Naive B cell (primary cell): Measurements from ENCODE around the gene HSPA4. TPM values are rescaled to one million over a fixed set of nuclear protein-coding genes. Genes with fewer than 3 reads are reported as not detected.
"Not testable (repeated sequence)": the region's sequence is repeated elsewhere in the genome, so short reads cannot be mapped to it uniquely, and the experiment has no call there.

ENCODE experiments used
- ATAC-seq, 2 donors: fragments of 150-1000 bp; cut with Tn5 transposase; 2 replicates each; pipeline ENCODE4 v1.10.0; 2021; ENCODE audit warnings: low read depth in 2 of 2, mild to moderate bottlenecking in 2 of 2, moderate library complexity in 2 of 2
- DNase-seq: peaks from one replicate; pipeline ENCODE4 v3.0.0; 2022
- H3K27ac Mint-ChIP-seq, 6 donors: one replicate each; pipeline ENCODE4 v1.8.0; 2020 to 2022; ENCODE audit warnings: mild to moderate bottlenecking in 6 of 6, mixed read lengths in 6 of 6, moderate library complexity in 5 of 6, inconsistent platforms in 2 of 6
- H3K27me3 Mint-ChIP-seq, 3 donors: one replicate each; pipeline ENCODE4 v1.8.0; 2021 to 2022; ENCODE audit warnings: mixed read lengths in 3 of 3, mild to moderate bottlenecking in 1 of 3
- H3K36me3 Mint-ChIP-seq, 2 donors: one replicate each; pipeline ENCODE4 v1.8.0; 2020 to 2022; ENCODE audit warnings: mixed read lengths in 2 of 2, inconsistent platforms in 1 of 2, mild to moderate bottlenecking in 1 of 2
- H3K4me1 Mint-ChIP-seq, 3 donors: one replicate each; pipeline ENCODE4 v1.8.0; 2020 to 2022; ENCODE audit warnings: mixed read lengths in 3 of 3, inconsistent platforms in 1 of 3, mild to moderate bottlenecking in 1 of 3, moderate library complexity in 1 of 3
- H3K4me3 Mint-ChIP-seq, 8 donors: one replicate each; pipeline ENCODE4 v1.8.0; 2020 to 2022; ENCODE audit warnings: mild to moderate bottlenecking in 8 of 8, mixed read lengths in 8 of 8, moderate library complexity in 8 of 8, inconsistent platforms in 2 of 8
- H3K9me3 Mint-ChIP-seq, 7 donors: one replicate each; pipeline ENCODE4 v1.8.0; 2020 to 2022; ENCODE audit warnings: mixed read lengths in 7 of 7, mild to moderate bottlenecking in 5 of 7, inconsistent platforms in 2 of 7, moderate library complexity in 1 of 7
- polyA plus RNA-seq, 6 donors: library from polyadenylated mRNA; unstranded; fragments of 300-500 nt; fragmentation: Illumina TruSeq; gene quantifications; one replicate each; pipeline ENCODE4 v1.2.3, GENCODE V29; 2021; ENCODE audit warnings: low read depth in 6 of 6

HSPA4 gene
- polyA plus RNA-seq, 6 donors from 2014 or later: 92.4 to 113 (median 96.2) TPM

- ATAC-seq (no peak), DNase-seq (no peak)
- H3K36me3 Mint-ChIP-seq: peaks cover 8 to 16% of the 10 kb centered on the region in 2 donors
- H3K27me3 Mint-ChIP-seq: no peaks in the 10 kb centered on the region
- H3K4me1 Mint-ChIP-seq: peaks cover 18 to 29% (median 18%) of the 10 kb centered on the region in 3 donors
- peak overlapping the region in 1 of 6 donors; percentile 59 for H3K27ac Mint-ChIP-seq
- no peak overlapping the region for H3K4me3 Mint-ChIP-seq
- peaks cover 0 to 4% (median 0%) of the 10 kb centered on the region in 7 donors for H3K9me3 Mint-ChIP-seq
These were observed 32.1 kb downstream of the HSPA4 start for GRCh38 chr5:133083901-133084300.

DNA sequence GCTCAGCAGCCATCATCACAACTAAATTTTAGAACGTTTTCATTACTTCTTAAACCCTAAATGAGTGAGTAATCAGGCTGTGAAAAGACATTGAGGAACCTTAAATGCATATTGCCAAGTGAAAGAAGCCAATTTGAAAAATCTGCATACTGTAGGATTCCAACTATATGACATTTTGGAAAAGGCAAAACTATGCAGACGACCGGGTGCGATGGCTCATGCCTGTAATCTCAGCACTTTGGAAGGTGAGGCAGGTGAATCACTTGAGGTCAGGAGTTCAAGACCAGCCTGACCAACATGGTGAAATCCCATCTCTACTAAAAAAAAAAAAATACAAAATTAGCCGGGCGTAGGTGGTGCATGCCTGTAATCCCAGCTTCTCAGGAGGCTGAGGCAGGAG, 33.4 kb downstream of the HSPA4 start:
- not testable (repeated sequence) for H3K27me3 Mint-ChIP-seq, H3K4me3 Mint-ChIP-seq, DNase-seq, ATAC-seq, H3K9me3 Mint-ChIP-seq
- Mint-ChIP-seq H3K4me1 (peaks cover 15 to 19% (median 18%) of the 10 kb centered on the region in 3 donors), H3K27ac (peak overlapping the region in 1 of 6 donors; percentile 16), H3K36me3 (peaks cover 8 to 21% of the 10 kb centered on the region in 2 donors)

DNA sequence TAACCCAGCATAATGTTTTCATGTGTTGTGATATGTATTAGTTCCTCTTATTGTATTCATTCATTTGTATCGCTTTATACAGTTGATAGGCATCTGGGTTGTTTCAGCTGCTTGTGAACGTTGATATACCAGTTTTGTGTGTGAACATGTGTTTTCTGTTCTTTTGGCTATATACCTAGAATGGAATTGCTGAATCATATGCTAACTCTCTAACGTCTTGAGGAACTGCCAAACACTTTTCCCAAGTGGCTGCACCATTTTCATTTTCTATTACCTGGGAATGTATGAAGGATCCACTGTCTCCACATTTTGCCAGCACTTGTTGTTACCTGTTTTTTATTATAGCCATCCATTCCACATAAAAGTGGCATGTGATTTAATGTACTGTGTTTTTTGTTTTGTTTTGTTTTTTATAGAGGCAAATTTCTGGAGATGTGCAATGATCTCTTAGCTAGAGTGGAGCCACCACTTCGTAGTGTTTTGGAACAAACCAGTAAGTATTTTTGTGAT, 34.6 kb downstream of the HSPA4 start:
- H3K36me3 Mint-ChIP-seq: peaks cover 8 to 26% of the 10 kb centered on the region in 2 donors
- peaks cover 0 to 4% (median 0%) of the 10 kb centered on the region in 7 donors for H3K9me3 Mint-ChIP-seq
- peak overlapping the region in 3 of 6 donors; percentile 8 to 52 (median 24) for H3K27ac Mint-ChIP-seq
- no peak for DNase-seq
- H3K4me3 Mint-ChIP-seq: no peak overlapping the region
- peaks cover 9 to 10% (median 10%) of the 10 kb centered on the region in 3 donors for H3K4me1 Mint-ChIP-seq
- ATAC-seq: no peak
- H3K27me3 Mint-ChIP-seq: no peaks in the 10 kb centered on the region

GRCh38 chr5:133088064-133088463, 36.3 kb downstream of the HSPA4 start:
- ATAC-seq: no peak
- H3K4me1 Mint-ChIP-seq: peaks cover 8 to 13% (median 10%) of the 10 kb centered on the region in 3 donors
- peak overlapping the region in 1 of 6 donors; percentile 28 for H3K27ac Mint-ChIP-seq
- peaks cover 0 to 4% (median 0%) of the 10 kb centered on the region in 7 donors for H3K9me3 Mint-ChIP-seq
- DNase-seq: no peak
- no peak overlapping the region for H3K4me3 Mint-ChIP-seq
- H3K27me3 Mint-ChIP-seq: no peaks in the 10 kb centered on the region
- peaks cover 18 to 26% of the 10 kb centered on the region in 2 donors for H3K36me3 Mint-ChIP-seq

DNA sequence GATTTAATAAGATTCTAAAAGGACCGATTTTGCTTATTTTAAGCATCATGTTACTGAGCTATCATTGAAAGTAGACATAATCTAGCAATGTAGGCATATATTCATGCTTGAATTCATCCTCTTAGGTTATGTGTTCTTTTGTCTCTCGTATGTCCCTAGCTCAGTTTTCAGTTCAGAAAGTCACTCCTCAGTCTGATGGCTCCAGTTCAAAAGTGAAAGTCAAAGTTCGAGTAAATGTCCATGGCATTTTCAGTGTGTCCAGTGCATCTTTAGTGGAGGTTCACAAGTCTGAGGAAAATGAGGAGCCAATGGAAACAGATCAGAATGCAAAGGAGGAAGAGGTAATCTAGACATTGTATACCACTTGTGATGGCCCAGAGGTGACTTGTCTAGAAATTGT, 39.2 kb downstream of the HSPA4 start:
- Mint-ChIP-seq H3K4me1 (peaks cover 3 to 12% (median 6%) of the 10 kb centered on the region in 3 donors), H3K4me3 (no peak overlapping the region), H3K27ac (peak overlapping the region in 5 of 6 donors; percentile 6 to 67 (median 35)), H3K9me3 (peaks cover 0 to 4% (median 0%) of the 10 kb centered on the region in 7 donors), H3K27me3 (no peaks in the 10 kb centered on the region), H3K36me3 (peaks cover 34 to 35% of the 10 kb centered on the region in 2 donors)
- ATAC-seq: no peak
- DNase-seq: no peak

GRCh38 chr5:133106343-133106742, 54.5 kb downstream of the HSPA4 start:
- no peak for DNase-seq
- H3K27ac Mint-ChIP-seq: peak overlapping the region; percentile 86 to 98 (median 93)
- H3K27me3 Mint-ChIP-seq: no peaks in the 10 kb centered on the region
- peak overlapping the region; percentile 43 to 84 (median 68) for H3K4me3 Mint-ChIP-seq
- H3K36me3 Mint-ChIP-seq: peaks cover 12 to 20% of the 10 kb centered on the region in 2 donors
- ATAC-seq: no peak
- peaks cover 5 to 9% (median 7%) of the 10 kb centered on the region in 7 donors for H3K9me3 Mint-ChIP-seq
- peaks cover 61 to 74% (median 65%) of the 10 kb centered on the region in 3 donors for H3K4me1 Mint-ChIP-seq

GRCh38 chr5:133106761-133107572, 55.2 kb downstream of the HSPA4 start:
- H3K27me3 Mint-ChIP-seq: no peaks in the 10 kb centered on the region
- no peak for ATAC-seq
- peaks cover 9 to 20% of the 10 kb centered on the region in 2 donors for H3K36me3 Mint-ChIP-seq
- H3K9me3 Mint-ChIP-seq: peaks cover 5 to 9% (median 7%) of the 10 kb centered on the region in 7 donors
- DNase-seq: no peak
- peak overlapping the region; percentile 44 to 85 (median 72) for H3K4me3 Mint-ChIP-seq
- peaks cover 62 to 80% (median 67%) of the 10 kb centered on the region in 3 donors for H3K4me1 Mint-ChIP-seq
- peak overlapping the region; percentile 86 to 98 (median 93) for H3K27ac Mint-ChIP-seq

DNA sequence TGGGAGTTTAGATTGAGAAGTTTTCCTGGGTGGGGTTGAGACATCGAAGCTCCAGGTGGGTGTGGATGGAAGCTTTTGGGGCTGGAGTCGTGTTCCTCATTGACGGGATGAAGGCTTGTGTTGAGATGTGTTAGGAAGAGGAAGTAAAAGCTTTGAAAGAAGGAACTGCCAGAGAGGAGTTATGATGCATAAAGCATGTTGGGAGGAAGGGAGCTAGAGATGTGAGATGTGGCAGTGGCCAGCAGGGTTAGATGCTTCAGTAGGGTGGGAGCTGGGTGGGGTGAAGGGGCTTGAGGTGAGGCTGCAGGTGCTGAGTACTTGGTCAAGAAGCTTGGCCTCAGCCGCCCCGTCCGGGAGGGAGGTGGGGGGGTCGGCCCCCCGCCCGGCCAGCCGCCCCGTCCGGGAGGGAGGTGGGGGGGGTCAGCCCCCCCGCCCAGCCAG, 56.7 kb downstream of the HSPA4 start:
- DNase-seq (peak; percentile 47), ATAC-seq (peak; percentile 46 to 52)
- peaks cover 62 to 78% (median 66%) of the 10 kb centered on the region in 3 donors for H3K4me1 Mint-ChIP-seq
- no peaks in the 10 kb centered on the region for H3K27me3 Mint-ChIP-seq
- peaks cover 2 to 11% of the 10 kb centered on the region in 2 donors for H3K36me3 Mint-ChIP-seq
- peak overlapping the region; percentile 25 to 87 (median 72) for H3K4me3 Mint-ChIP-seq
- peaks cover 0 to 7% (median 1%) of the 10 kb centered on the region in 7 donors for H3K9me3 Mint-ChIP-seq
- H3K27ac Mint-ChIP-seq: peak overlapping the region; percentile 78 to 95 (median 89)

DNA sequence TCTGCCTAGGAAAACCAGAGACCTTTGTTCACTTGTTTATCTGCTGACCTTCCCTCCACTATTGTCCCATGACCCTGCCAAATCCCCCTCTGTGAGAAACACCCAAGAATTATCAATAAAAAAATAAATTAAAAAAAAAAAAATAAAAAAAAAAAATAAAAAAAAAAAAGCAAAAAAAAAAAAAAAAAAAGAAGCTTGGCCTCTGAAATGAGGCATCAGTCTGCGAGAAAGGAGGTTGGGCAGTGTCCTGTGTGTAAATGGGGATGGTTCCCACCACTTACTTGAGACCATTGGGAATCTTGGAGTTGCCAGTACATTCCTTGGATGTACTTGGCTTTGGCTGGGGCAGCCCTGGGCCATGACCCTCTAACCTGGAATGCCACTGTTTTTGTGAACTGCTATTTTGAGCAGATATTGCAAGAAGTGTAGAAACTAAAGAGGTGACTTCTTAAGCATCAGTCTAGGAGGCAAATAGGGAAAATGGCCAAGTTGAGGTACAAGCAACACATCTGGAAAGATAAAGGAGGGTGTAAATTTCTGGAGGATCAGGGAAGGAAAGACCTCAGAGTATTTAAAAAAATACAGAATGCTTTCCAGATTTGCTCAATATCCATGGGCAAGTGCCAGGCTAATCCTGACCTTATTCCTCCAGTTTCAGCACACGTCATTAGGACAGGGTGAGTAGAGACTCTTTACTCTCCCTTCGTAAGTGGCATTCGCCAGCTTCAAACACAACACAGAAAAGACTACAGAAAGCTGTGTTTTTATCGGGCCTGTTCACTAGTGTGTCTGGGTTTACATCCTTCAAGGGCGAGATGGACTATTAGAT, 58.1 kb downstream of the HSPA4 start:
- Mint-ChIP-seq H3K27me3 (no peaks in the 10 kb centered on the region), H3K9me3 (peaks cover 0 to 7% (median 0%) of the 10 kb centered on the region in 7 donors), H3K36me3 (peaks cover 0 to 9% of the 10 kb centered on the region in 2 donors), H3K4me3 (peak overlapping the region in 2 of 8 donors; percentile 56 to 66), H3K27ac (peak overlapping the region in 5 of 6 donors; percentile 27 to 88 (median 57)), H3K4me1 (peaks cover 64 to 75% (median 65%) of the 10 kb centered on the region in 3 donors)
- no peak for ATAC-seq
- no peak for DNase-seq

- ATAC-seq (no peak), DNase-seq (no peak)
- Mint-ChIP-seq H3K9me3 (peaks cover 0 to 7% (median 0%) of the 10 kb centered on the region in 7 donors), H3K27ac (peak overlapping the region in 4 of 6 donors; percentile 28 to 71 (median 56)), H3K36me3 (peaks cover 0 to 9% of the 10 kb centered on the region in 2 donors), H3K27me3 (no peaks in the 10 kb centered on the region), H3K4me1 (peaks cover 62 to 74% (median 63%) of the 10 kb centered on the region in 3 donors), H3K4me3 (peak overlapping the region in 4 of 8 donors; percentile 12 to 55 (median 39))
These were observed 58.9 kb downstream of the HSPA4 start for GRCh38 chr5:133110709-133111108.

- peak; percentile 73 for DNase-seq
- Mint-ChIP-seq H3K4me1 (peaks cover 56 to 68% (median 57%) of the 10 kb centered on the region in 3 donors), H3K36me3 (peaks cover 0 to 9% of the 10 kb centered on the region in 2 donors), H3K9me3 (peaks cover 0 to 7% (median 0%) of the 10 kb centered on the region in 7 donors), H3K4me3 (peak overlapping the region in 7 of 8 donors; percentile 12 to 79 (median 45)), H3K27me3 (no peaks in the 10 kb centered on the region), H3K27ac (peak overlapping the region in 4 of 6 donors; percentile 30 to 92 (median 76))
- peak; percentile 64 to 76 for ATAC-seq
These were observed 59.5 kb downstream of the HSPA4 start for GRCh38 chr5:133111299-133111698.

DNA sequence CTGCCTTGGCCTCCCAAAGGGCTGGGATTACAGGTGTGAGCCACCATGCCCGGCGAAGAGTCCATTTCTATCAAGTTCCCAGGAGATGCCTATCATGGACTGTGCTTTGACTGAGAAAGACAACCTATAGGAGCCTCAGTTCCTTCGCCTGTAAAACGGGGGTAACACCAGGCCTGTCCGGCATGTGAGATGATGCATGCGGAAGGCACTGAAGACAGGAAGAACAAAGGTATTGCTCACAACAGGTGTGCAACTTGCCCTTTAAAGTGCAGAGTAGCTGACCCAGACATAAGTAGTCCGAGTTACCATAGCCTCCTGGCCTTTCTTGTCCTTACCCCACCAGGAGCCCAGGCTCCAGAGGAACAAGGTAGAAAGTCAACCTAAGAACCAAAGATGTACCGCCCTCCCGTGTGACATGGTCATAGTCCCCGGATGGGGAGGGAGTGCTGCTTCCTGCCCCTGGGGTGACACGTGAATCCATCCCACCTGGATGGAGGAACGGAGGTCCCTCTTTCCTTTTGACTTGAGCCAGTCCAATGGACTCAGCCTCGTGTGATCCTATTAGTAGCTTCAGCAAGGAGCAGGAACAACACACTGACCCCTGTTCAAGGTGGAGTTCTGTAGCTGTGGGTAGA, 60.3 kb downstream of the HSPA4 start:
- no peak for DNase-seq
- ATAC-seq: no peak
- H3K36me3 Mint-ChIP-seq: peaks cover 0 to 3% of the 10 kb centered on the region in 2 donors
- H3K27ac Mint-ChIP-seq: peak overlapping the region in 2 of 6 donors; percentile 14 to 44
- H3K9me3 Mint-ChIP-seq: peaks cover 0 to 3% (median 0%) of the 10 kb centered on the region in 7 donors
- H3K4me3 Mint-ChIP-seq: no peak overlapping the region
- H3K4me1 Mint-ChIP-seq: peaks cover 47 to 59% (median 49%) of the 10 kb centered on the region in 3 donors
- H3K27me3 Mint-ChIP-seq: no peaks in the 10 kb centered on the region
